KG1 (cell line): Measurements from ENCODE around the gene KCNJ10.
A peak's percentile ranks its signal among the peaks of the same experiment; 100 is the strongest.

ENCODE experiments used
- DNase-seq: peaks from one replicate; lab custom pipeline; 2025; lab: John Stamatoyannopoulos, UW

The KCNJ10 gene

DNA sequence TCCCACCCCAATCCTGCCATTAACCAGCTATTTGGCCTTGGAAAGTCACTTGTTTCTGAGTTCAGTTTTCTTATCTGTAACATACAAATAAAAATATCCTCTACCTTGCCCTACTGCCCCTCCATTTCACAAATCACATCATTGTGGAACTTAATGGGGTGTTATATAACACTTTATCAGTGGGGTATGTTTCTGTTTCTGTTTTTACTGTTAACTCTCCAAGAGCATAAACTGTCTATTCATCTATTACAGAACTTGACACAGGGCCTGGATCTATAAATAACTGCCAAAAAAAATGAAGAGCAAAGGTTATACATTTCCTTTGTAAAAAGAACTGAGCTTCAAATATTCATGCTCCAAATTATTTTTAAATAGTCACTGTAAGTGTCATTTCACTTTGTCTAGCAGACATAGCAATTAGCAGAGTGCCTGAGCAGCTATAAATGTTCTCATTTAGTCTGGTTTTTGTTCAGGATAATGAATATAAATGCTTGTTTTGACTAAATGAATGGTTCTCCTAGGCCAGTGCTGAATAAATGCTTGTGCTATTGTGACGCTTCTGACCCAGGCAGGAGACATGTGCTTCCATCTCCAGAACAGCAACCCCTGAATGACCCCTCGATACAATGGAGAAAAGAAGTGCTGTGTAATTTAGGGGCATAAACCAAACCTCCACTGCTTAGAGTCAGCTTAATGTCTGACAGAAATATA, 45.6 kb downstream of the KCNJ10 start:
- DNase-seq: no peak

DNA sequence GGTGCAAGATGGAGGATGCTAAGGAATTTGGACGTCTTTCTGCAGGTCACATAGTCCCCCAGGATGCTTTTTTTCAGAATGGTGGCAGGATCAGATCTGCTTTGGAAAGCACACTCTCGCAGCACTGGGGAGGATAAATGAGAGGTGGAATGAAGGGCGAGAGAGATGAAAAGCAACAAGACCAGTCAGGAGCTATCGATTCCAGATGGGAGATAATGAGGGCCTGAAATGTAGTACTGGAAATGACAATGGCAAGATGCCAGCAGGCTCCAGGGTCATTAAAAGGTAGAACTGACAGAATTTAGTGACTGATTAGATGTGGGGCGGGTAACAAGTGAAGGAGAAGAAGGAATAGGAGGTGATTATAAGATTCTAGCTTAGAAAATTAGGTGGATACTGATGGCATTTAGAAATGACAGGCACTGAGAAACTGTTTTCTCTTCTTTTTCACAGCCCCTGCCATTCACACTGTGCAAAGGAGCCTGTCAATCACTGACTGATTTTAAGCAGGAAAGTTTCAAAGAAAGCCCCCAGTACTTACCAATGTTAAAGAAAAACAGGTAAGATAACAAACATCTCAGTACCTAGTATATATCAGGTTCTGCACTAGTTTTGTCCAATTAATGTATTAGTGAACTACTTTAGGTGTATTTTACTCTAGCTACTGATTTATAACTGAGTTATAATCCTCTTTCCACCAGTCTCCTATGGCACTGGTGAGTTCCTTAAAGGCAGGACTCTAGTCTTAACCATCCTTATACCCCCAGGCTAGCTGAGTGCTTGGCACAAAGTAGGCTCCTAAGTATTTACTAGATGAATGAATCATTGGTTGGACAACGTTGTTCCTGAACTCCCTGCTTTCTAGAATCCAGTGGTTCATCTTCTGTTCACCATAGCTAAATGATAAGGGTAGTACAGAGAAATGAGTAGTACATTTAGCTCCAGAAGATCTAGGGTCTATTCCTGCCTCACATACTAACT, 47.3 kb downstream of the KCNJ10 start:
- no peak for DNase-seq

GRCh38 chr1:160021376-160022074, 48.4 kb downstream of the KCNJ10 start:
- no peak for DNase-seq

DNA sequence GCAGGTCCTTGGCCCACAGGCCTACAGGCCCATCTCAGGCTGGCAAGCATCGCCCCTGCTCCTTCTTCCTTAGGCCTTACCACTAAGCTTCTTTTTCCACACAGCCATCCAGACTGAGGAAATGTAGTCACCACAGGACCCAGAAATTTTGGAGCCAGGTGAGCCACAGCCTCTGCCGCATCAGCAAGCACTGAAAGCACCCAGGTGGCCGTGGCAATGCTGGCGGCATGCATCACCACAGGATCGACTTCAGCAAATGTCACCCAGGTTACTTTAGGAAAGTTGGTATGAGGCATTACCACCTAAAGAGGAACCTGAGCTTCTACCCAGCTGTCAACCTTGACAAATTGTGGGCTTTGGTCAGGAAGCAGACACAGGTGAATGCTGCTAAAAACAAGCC, 49.8 kb downstream of the KCNJ10 start:
- no peak for DNase-seq

DNA sequence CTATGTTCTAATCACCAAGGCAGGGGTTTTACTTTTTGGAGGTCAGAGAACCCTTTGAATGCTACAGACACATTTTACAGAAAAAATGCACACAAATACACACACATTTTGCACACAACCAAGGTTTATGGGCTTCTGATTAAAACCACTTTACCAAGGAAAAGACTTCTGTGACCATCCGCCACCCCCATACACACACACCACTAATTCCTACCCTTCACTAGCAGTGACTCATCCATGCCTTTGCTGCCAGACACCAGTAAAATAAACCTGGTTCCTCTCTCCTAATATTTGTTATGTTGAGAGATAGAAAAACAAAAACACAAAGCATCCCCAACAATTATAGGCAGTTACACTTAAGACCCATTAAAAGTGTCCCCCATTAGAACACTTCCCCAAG, 51.1 kb downstream of the KCNJ10 start:
- no peak for DNase-seq

- no peak for DNase-seq
Observed at GRCh38 chr1:160018347-160018746, 51.6 kb downstream of the KCNJ10 start.

GRCh38 chr1:160017592-160017991, 52.4 kb downstream of the KCNJ10 start:
- DNase-seq: no peak

GRCh38 chr1:160011781-160012180, 58.2 kb downstream of the KCNJ10 start:
- DNase-seq: no peak

DNA sequence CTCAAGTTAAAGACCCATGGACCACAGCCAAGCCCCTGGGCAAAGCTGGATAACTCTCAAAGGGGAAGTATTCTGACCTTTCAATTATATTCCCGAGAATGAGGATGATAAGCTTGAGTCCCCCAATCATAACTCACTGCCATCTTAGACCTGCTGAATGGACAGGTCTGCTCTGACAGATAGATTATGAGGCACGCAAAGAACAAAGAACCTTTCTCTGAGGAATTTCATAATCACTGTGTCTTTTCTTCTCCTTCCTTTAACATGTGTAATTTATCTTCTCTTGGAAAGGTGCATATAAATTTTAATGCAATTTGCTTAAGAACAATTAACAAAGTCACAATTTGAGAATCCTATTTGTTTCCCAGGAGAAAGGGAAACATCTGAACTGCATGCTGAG, 60.2 kb downstream of the KCNJ10 start:
- DNase-seq: no peak

DNA sequence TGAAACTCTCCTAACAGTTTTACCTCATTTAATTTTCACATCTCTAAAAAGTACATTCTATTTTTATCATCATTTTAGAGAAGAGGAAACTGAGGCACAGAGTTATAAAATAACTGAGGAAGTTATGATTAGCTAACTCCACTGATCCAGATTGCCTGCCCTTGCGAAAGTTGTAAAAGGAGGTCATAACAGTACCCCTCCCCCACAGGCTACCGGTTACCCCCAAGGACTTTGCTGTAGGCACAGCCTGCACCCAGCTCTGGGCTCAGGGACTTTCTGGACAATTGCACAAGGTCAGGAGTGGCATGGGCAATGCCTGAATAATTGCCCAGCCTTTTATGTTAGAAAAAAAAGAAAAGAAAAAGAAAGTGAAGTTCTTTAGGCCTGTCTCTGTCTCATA, 60.9 kb downstream of the KCNJ10 start:
- no peak for DNase-seq

DNA sequence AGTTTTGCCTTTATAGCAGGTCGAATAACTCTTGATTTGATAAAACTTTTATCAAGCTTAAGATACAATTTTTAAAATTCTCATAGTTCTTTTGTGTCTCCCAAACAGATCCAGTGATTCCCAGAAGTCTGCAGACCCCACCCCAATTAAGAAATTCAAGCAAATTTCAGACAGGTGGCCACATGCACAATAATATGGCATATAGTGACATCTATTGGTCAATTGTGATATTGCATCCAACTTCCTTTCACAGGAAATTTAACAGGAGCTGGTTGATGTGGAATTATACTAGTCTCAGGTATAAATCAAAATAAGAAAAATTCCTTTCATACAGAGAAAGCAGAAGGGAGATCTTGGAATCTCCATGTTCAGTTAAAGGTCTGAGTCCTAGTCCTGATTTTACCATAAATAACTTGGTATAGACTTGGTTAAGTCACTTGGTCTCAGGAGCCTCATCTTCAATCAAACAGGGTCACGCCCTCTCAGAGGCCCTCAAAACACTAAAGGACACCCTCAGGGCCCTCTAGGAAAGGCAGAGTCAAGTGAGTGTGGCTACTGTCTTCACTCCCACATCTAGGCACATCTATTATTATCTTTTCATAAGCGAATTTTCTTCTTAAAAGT, 62.3 kb downstream of the KCNJ10 start:
- peak; percentile 52 for DNase-seq

GRCh38 chr1:160006312-160006940, 63.5 kb downstream of the KCNJ10 start:
- DNase-seq: no peak

- no peak for DNase-seq
Observed at GRCh38 chr1:160005070-160005469, 64.9 kb downstream of the KCNJ10 start.

DNA sequence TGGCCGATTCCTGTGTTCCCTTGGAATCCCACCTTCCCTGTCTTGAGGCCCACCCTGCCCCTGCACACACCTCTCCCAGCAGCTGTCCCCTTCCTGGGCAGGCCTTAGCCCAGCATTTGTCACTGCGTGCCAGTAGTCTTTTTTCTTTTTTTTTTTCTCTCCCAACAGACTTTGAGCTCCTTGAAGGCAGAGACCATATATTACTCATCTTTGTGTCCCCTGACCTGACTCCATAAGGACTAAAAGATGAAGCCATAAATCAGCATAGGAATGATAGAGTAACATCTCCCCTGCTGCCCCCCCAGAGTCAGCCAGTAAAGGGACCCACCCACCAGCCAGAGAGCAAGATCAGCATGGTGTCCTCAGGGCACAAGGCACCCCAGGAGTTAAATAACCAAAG, 65.5 kb downstream of the KCNJ10 start:
- DNase-seq: no peak

- no peak for DNase-seq
Observed at GRCh38 chr1:160004001-160004400, 66.0 kb downstream of the KCNJ10 start.

DNA sequence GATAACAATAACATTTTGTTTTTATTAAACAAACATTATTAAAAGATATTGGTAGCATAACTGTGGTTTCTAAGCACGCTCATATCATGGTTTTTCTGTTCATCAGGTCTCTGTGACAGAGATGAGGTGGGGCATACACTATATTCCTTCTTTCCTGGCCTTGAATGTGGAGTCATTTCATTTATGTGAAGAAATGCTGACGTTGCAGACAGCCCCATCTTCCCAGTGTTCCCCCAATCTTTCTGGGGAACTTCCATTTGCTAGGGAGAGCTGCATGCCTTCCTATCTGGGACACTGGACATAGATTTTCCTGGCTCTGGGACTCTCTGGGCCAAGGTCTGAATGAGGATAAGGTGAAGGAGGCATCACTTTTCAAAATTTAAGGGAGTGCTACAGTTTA, 68.5 kb downstream of the KCNJ10 start:
- no peak for DNase-seq

- no peak for DNase-seq
Observed at GRCh38 chr1:159999204-159999603, 70.8 kb downstream of the KCNJ10 start.

- no peak for DNase-seq
Observed at GRCh38 chr1:159996653-159997052, 73.3 kb downstream of the KCNJ10 start.

DNA sequence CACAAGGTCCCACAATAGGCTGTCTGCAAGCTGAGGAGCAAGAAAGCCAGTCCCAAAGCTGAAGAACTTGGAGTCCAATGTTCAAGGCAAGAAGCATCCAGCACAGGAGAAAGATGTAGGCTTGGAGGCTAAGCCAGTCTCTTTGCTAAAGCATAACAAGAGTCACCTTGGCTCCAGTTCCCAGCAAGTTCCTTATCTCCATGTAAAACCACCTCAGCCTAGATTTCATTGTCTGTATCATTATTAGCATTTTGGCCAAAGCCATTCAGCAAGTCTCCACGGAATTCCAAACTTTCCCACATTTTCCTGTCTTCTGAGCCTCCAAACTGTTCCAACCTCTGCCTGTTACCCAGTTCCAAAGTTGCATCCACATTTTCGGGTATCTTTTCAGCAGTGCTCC, 75.1 kb downstream of the KCNJ10 start:
- DNase-seq: no peak

DNA sequence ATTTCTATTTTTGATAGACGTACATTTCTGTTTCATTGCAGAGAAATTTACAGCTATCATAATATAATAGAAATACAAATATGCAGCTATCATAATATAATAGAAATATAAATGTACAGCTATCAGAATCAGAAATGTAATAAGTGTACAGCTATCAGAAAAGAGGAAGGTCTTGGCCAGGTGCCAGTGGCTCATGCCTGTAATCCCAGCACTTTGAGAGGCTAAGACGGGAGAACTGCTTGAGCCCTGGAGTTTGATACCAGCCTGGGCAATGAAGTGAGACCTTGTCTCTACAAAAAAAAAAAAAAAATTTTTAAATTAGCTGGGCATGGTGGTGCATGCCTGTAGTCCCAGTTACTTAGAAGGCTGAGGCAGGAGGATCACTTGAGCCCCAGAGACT, 76.0 kb downstream of the KCNJ10 start:
- no peak for DNase-seq

- DNase-seq: no peak
Observed at GRCh38 chr1:159992161-159992560, 77.8 kb downstream of the KCNJ10 start.

DNA sequence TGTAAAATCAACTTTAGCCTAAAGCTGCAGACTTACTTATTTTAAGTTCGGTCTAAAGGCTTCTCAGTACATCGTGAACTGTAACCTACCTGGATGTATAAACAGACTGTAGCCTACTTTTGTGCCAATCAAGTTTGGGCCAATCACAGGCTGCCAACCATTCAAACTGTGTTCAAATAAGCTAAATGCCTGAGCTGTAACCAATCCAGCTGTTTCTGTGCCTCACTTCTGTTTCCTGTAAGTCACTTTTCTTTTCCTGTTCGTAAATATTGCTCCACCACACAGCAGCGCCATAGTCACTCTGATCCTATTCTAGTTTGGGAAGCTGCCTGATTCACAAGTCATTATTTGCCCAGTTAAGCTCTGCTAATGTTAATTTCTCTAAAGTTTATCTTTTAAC, 78.4 kb downstream of the KCNJ10 start:
- DNase-seq: peak; percentile 3
